Colonic mucosa (tissue), 4 donors: ENCODE results near the gene ALDH1A1. TPM values are rescaled to one million over a fixed set of nuclear protein-coding genes. Genes with fewer than 3 reads are reported as not detected.

Experiments used
- DNase-seq: peaks from one replicate; pipeline ENCODE4 v3.0.0-alpha.2; 2020
- H3K27ac ChIP-seq: fragments of 200-600 bp; one replicate; pipeline ENCODE4 v1.8.0; 2021
- H3K27me3 ChIP-seq: fragments of 200-600 bp; one replicate; pipeline ENCODE4 v1.8.0; 2021
- H3K36me3 ChIP-seq: fragments of 200-600 bp; one replicate; pipeline ENCODE4 v1.8.0; 2021
- H3K4me1 ChIP-seq: fragments of 200-600 bp; one replicate; pipeline ENCODE4 v1.8.0; 2021; ENCODE audit warnings: mild to moderate bottlenecking
- H3K4me3 ChIP-seq: fragments of 200-600 bp; one replicate; pipeline ENCODE4 v1.8.0; 2021
- H3K9ac ChIP-seq, 2 donors: one replicate each; pipeline ENCODE4 v1.7.0; 2013; ENCODE audit warnings: control low read depth in 2 of 2, low read depth in 2 of 2, low read length in 2 of 2
- H3K9me3 ChIP-seq: fragments of 200-600 bp; one replicate; pipeline ENCODE4 v1.8.0; 2021
- intact Hi-C: fragments of 100-400 bp; cut with DNase I; formaldehyde crosslinking; loops from one replicate; pipeline ENCODE4 v1.14.1; 2022
- total RNA-seq, 2 donors: library from RNA; stranded (reverse); fragmentation: NEBNext Ultra II Directional in 1 of 2; extraction: Animal tissue kit (Norgen Biotek cat#: 25700) in 1 of 2; gene quantifications; one replicate each; pipeline ENCODE4 v1.2.1, GENCODE V29; 2021
- TF ChIP-seq, protein P1 (sequence below): fragments of 200-600 bp; IDR thresholded peaks from one replicate; pipeline ENCODE4 v1.8.0; 2022; ENCODE audit warnings: antibody characterized with exemption, mild to moderate bottlenecking
- donor health status: healthy.
- donor health status: DM: no; HTN: no; CAD: no.
- donor health status: DM: no; HTN: no; CAD: no.

ALDH1A1 gene
- total RNA-seq, 2 donors from 2014 or later, result 61.3 to 102 TPM

DNA sequence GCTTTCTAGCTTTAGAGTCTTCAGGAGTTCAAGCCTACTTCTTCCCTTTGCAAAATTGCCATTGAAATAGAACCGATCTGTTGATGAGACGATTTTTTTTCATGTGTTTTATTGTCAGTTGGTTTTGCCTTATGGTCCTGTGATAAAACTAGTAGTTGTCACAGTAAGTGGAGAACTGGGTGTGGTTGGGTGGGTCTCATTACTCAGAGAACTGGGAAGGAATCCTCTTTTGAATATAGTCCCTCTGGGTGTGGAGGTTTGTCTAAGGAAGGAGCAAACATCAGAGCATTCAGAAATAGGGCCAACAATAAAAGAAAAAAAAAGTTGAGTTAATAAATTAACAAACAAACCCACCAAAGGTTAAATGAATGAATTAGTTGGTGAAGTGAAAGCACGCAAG is 69.0 kb downstream of the ALDH1A1 start:
- Histone ChIP-seq H3K9ac (no peak overlapping the region), H3K9me3 (no peaks in the 10 kb centered on the region), H3K27me3 (no peaks in the 10 kb centered on the region), H3K4me1 (no peaks in the 10 kb centered on the region), H3K27ac (no peak overlapping the region), H3K4me3 (no peak overlapping the region), H3K36me3 (no peaks in the 10 kb centered on the region)
- TF ChIP-seq, protein P1, sequence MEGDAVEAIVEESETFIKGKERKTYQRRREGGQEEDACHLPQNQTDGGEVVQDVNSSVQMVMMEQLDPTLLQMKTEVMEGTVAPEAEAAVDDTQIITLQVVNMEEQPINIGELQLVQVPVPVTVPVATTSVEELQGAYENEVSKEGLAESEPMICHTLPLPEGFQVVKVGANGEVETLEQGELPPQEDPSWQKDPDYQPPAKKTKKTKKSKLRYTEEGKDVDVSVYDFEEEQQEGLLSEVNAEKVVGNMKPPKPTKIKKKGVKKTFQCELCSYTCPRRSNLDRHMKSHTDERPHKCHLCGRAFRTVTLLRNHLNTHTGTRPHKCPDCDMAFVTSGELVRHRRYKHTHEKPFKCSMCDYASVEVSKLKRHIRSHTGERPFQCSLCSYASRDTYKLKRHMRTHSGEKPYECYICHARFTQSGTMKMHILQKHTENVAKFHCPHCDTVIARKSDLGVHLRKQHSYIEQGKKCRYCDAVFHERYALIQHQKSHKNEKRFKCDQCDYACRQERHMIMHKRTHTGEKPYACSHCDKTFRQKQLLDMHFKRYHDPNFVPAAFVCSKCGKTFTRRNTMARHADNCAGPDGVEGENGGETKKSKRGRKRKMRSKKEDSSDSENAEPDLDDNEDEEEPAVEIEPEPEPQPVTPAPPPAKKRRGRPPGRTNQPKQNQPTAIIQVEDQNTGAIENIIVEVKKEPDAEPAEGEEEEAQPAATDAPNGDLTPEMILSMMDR, result no peak
- DNase-seq, result peak; percentile 50
- intact Hi-C loops, result no loop called here

DNA sequence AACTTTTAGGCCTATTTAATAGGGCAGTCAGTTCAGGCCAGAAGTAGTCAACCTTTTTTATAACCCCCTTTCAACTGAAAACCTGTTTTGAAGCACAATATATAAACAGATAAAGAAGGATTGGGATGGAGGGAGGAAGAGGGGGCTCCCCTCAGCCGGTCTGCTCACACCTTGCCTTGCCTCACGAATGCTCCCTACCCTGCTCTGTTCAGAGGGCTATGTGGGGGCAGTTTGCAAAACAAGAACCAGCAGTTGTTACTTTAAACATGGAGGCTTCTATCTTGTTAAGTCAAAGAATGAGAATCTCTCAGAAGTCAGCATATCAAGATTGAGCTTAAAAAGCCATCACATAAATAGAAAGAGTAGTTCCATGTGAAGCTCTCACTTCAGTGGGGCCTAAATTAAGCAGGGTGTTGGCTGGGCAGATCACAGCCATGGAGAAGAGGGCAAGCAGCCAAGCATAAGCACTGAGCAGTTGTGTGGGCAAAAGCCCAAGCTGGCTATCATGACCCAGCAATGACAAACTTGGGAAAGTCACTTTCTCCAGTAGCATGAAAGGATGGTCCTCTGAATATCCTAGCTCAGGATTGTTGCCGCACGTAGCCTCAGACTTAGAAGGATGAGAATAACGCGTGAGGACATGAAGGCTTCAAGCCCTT is 70.6 kb downstream of the ALDH1A1 start:
- no peak overlapping the region for H3K4me3 ChIP-seq
- intact Hi-C loops, result no loop called here
- no peaks in the 10 kb centered on the region for H3K4me1 ChIP-seq
- no peaks in the 10 kb centered on the region for H3K27me3 ChIP-seq
- TF ChIP-seq, protein P1, result no peak
- H3K36me3 ChIP-seq, result no peaks in the 10 kb centered on the region
- no peak overlapping the region for H3K27ac ChIP-seq
- H3K9ac ChIP-seq, result no peak overlapping the region
- DNase-seq, result peak; percentile 36
- H3K9me3 ChIP-seq, result no peaks in the 10 kb centered on the region

DNA sequence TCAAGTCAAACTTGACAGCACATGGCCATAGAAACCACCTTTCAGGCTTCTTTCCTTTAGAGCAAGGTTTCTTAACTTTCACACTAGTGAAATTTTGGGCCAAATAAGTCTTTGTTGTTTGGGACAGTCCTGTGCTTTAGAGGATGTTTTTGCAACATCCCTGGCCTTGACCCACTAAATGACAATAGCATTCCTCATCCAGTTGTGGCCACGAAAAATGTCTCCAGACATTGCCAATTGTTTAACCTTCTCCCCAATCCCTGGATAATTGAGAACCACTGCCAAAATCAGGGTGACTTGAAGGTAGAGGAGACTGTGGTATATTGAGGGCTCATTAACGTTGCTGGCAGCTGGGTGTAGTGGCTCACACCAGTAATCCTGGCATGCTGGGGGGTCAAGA is 72.0 kb downstream of the ALDH1A1 start:
- Histone ChIP-seq H3K36me3 (no peaks in the 10 kb centered on the region), H3K9ac (no peak overlapping the region), H3K4me3 (no peak overlapping the region), H3K27me3 (no peaks in the 10 kb centered on the region), H3K9me3 (no peaks in the 10 kb centered on the region), H3K27ac (no peak overlapping the region), H3K4me1 (no peaks in the 10 kb centered on the region)
- DNase-seq, result no peak
- intact Hi-C loops, result no loop called here
- TF ChIP-seq, protein P1, result no peak

GRCh38 chr9:72875221-72875620 is 77.6 kb downstream of the ALDH1A1 start:
- TF ChIP-seq, protein P1, result no peak
- Histone ChIP-seq H3K9me3 (no peaks in the 10 kb centered on the region), H3K27me3 (no peaks in the 10 kb centered on the region), H3K4me1 (peaks cover 3% of the 10 kb centered on the region), H3K9ac (no peak overlapping the region), H3K4me3 (no peak overlapping the region), H3K36me3 (no peaks in the 10 kb centered on the region), H3K27ac (no peak overlapping the region)
- intact Hi-C loops, result loop anchor here (10.0 kb wide), 1 partner anchor 80 kb away; the partner anchor contains the start of gene ALDH1A1
- DNase-seq, result no peak

GRCh38 chr9:72874344-72874743 is 78.5 kb downstream of the ALDH1A1 start:
- intact Hi-C loops, result loop anchor here (5.0 to 10.0 kb wide), 3 partner anchors 80 to 208 kb away; partner anchors contain the start of gene ALDH1A1
- H3K36me3 ChIP-seq, result no peaks in the 10 kb centered on the region
- TF ChIP-seq, protein P1, result no peak
- no peaks in the 10 kb centered on the region for H3K27me3 ChIP-seq
- no peak overlapping the region for H3K9ac ChIP-seq
- H3K9me3 ChIP-seq, result no peaks in the 10 kb centered on the region
- peaks cover 3% of the 10 kb centered on the region for H3K4me1 ChIP-seq
- no peak overlapping the region for H3K27ac ChIP-seq
- no peak for DNase-seq
- H3K4me3 ChIP-seq, result no peak overlapping the region
